Germinal center (tissue), 1 donor: Measurements from ENCODE around the gene METTL16.
"Not testable (repeated sequence)": the region's sequence is repeated elsewhere in the genome, so short reads cannot be mapped to it uniquely, and the experiment has no call there.

ENCODE experiments used
- DNase-seq: peaks from one replicate; pipeline ENCODE4 v3.0.0; 2012; ENCODE audit warnings: mixed read lengths, low spot score

Gene METTL16

GRCh38 chr17:2452216-2452750, 59.4 kb downstream of the METTL16 start:
- no peak for DNase-seq

GRCh38 chr17:2450016-2450650, 61.6 kb downstream of the METTL16 start:
- no peak for DNase-seq

DNA sequence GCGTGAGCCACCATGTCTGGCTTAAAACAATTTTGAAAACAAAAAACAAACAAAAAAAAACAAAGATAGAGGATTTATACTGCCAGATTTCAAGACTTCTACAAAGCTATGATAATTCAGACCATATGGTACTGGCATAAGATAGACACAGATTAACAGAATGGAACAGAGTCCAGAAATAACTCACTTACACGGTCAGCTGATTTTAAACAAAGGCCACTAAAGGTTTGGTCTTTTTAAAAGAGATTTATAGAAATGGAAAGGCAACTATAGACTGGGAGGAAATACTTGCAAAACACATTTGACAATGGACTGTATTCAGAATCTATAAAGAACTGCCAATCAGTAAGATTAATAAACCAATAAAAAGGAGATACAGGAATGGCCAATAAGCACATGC, 62.2 kb downstream of the METTL16 start:
- DNase-seq: no peak

DNA sequence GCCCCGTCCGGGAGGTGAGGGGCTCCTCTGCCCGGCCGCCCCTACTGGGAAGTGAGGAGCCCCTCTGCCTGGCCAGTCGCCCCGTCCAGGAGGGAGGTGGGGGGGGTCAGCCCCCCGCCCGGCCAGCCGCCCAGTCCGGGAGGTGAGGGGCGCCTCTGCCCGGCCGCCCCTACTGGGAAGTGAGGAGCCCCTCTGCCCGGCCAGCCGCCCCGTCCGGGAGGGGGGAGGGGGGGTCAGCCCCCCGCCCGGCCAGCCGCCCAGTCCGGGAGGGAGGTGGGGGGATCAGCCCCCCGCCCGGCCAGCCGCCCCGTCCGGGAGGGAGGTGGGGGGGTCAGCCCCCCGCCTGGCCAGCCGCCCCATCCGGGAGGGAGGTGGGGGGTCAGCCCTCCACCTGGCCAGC, 64.2 kb downstream of the METTL16 start:
- DNase-seq: not testable (repeated sequence)

DNA sequence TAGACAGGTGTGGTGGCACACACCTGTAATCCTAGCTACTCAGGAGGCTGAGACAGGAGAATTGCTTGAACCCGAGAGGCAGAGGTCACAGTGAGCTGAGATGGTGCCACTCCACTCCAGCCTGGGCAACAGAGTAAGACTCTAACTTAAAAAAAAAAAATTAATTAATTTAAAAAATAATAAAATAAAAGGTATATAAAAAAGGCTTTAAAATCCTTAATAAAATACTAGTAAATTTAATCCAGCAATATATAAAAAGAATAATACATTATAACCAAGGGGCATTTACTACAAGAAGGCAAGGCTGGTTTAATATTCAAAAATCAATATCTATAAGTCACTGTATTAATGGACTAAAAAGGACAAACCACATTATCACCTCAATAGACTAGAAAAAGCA, 66.0 kb downstream of the METTL16 start:
- DNase-seq: no peak

GRCh38 chr17:2444382-2444781, 67.3 kb downstream of the METTL16 start:
- no peak for DNase-seq

- DNase-seq: no peak
Measured at GRCh38 chr17:2442166-2442565, 69.5 kb downstream of the METTL16 start.

GRCh38 chr17:2440930-2441329, 70.8 kb downstream of the METTL16 start:
- no peak for DNase-seq

- not testable (repeated sequence) for DNase-seq
Measured at GRCh38 chr17:2439997-2440396, 71.7 kb downstream of the METTL16 start.

DNA sequence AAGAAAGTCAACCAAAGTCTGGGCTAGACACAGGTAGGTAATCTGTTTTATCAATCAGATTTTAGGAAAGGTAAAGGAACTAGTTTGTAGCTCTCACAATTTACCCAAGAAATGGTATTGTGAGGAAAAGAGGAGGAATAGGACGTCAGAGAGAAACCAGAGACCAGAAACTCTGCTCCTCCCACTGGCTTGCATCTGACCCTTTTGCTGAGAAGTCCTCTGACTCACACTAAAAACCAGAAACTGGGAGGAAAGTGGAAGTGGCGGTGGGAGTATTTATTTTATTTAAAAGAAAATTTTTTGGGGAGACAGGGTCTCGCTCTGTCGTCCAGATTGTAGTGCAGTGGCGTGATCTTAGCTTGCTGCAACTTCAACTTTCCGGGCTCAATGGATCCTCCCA, 72.9 kb downstream of the METTL16 start:
- DNase-seq: no peak

GRCh38 chr17:2436316-2436905, 75.3 kb downstream of the METTL16 start:
- no peak for DNase-seq

DNA sequence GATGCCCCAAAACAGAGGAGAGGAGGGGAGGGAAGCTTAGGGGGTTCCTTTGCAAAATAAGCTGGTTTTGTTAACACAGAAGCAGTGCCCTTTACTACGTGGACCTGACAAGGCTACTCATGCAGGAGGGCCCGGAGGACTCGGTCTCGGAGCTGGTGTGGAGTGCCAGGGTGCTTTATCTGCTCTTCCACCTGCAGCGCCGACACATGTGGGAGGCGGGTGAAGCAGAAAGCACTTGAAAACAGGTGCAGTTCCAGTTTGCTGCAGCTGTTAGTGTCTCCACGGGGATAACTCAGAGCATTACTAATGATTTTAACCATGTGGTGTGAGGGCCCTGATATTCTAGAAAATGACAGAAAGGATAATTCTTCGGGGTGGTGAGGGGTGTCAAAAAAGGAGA, 75.8 kb downstream of the METTL16 start:
- no peak for DNase-seq

DNA sequence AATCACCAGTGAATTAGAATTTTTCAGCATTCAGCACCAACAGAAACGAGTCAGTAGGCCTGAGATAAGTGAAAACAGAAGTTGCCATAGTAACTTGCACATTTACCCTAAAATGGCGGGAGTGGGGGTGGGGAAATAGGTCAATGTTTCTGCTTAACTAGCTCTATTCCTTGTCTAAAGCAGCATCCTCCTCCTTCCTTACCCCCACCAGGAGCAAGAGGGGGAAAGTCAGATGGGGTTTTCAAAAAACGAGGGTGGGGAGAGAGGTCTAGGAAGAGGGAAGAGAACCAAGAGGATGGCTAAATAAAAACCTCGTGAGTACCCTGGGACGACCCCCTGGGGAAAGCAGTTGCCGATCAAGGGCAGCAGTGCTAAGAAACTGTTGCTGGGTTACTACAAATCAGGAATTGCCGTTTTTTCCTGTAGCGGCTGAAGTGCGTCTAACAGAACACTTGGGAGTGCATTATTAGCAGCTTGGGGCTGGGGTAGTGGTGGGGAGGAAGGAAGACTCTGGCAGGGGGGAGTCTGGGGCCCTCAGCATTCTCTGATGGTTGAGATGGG, 76.4 kb downstream of the METTL16 start:
- no peak for DNase-seq

GRCh38 chr17:2433696-2434095, 78.0 kb downstream of the METTL16 start:
- no peak for DNase-seq

DNA sequence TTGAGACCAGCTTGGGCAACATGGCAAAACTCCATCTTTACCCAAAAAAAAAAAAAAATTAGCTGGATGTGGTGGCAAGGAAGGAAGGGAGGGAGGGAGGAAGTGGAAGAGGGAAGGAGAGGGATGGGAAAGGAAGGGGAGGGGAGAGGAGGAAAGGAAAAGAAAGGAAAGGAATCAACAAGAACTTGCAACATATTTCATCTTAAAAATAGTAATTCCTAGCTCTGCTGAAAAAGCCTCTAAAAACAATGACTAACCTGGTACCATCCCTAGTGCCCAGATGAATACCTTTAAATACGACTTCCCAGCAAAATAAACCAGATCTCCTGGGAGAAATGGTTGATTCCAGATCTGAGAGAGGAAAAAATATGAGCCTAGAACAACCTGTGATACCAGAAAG, 83.8 kb downstream of the METTL16 start:
- DNase-seq: no peak

GRCh38 chr17:2427215-2427614, 84.5 kb downstream of the METTL16 start:
- DNase-seq: no peak

DNA sequence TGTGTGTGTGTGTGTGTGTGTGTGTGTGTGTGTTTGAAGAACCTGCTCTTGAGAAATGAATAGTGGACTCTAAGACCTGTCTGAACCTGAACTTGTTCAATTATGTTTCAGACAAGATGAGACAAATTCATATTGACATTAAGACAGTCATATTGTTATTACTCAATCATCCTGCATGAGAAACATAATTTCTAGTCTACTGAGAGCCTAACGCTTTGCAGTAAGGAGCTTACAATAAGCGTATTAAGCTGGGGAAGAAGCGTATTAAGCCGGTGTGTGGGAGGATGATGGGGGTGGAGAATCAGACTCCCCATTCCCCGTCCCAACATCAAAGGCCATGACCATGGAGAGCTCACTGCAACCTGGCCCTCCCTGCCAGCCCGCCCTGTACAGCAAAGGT, 88.4 kb downstream of the METTL16 start:
- DNase-seq: no peak

DNA sequence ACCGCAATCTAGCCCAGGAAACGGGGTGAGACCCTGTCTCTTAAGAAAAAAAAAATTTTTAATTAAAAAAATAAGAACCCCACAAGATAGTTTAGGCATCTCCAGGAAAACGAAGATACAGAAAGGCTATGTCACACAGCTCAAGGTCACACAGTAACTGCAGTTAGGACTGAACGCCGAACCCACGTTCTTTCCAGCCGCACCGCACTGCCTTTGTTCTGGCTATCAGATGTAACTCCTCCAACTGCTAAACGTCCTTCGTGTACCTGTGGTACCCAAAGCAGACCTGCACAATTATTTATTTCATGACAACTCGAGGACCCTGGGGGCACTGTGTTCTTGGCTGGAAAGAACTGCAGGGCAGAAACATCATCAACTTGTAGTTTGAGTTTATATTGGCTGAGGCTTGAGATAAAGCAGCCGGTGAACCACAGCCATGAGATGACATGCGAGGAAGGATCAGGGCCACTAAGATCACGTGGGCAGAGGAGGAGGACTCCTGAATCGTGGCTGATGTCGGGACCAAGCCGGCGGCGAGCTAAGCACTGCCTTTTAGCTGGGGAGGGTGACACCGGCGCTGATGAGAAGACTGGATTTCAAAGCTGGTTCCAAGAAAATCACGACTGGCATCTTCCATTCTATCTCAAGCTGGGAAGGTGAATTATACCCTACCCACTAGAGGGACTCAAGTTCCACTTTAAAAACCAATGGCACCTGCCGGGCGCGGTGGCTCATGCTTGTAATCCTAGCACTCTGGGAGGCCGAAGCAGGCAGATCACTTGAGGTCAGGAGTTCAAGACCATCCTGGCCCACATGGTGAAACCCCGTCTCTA, 90.2 kb downstream of the METTL16 start:
- no peak for DNase-seq

- no peak for DNase-seq
Measured at GRCh38 chr17:2420176-2420575, 91.5 kb downstream of the METTL16 start.

GRCh38 chr17:2419486-2419885, 92.2 kb downstream of the METTL16 start:
- no peak for DNase-seq

DNA sequence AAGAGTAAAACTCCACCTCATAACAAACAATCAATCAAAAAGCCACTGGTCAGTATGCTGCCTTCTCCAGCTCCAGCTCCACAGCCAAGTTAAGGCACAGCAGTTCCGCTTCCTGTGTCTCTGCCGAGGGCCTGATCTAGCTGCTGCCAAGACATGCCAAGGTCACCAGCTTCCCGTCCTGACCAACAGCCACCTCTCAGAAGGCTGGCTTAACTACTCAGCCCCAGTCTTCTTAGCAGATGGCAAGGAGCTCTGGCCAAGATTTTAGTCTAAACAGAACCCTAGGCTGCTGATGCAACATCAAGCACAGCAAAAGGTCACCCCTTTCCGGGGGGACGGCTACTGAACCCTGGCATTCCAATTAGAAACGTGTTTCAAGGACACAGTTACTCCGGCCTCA, 93.1 kb downstream of the METTL16 start:
- no peak for DNase-seq

- peak; percentile 82 for DNase-seq
Measured at GRCh38 chr17:2416010-2416734, 95.5 kb downstream of the METTL16 start.
